ENCODE measurements around the gene MCTP1. TPM values are rescaled to one million over a fixed set of nuclear protein-coding genes. Genes with fewer than 3 reads are reported as not detected.

Gene MCTP1
- total and polyA plus RNA-seq, 10 of the 15 experiments (the other 5 are each of a cell fraction or from before 2014, with no cell fraction given) = 12.6 to 45.9 (median 18.8) TPM

- RAD21 ChIA-PET (ENCODE audit: unreplicated experiment) = no interaction called here
- Histone ChIP-seq H3K4me3 (no peak overlapping the region), H4K20me1 (ENCODE audit: control insufficient read depth, insufficient read depth) (no peaks in the 10 kb centered on the region), H2AFZ (ENCODE audit: control insufficient read depth, low read depth, low read length) (no peak overlapping the region), H3K79me2 (ENCODE audit: control insufficient read depth, insufficient read depth, low read length) (no peaks in the 10 kb centered on the region), H3K4me2 (ENCODE audit: control insufficient read depth, insufficient read depth) (no peak overlapping the region), H3K27ac (ENCODE audit: control insufficient read depth, insufficient read depth) (no peak overlapping the region), H3K9ac (ENCODE audit: control insufficient read depth, insufficient read depth, low read length) (no peak overlapping the region), H3K9me3 (replicated peaks; ENCODE audit: control insufficient read depth, insufficient read depth, low read length) (no peaks in the 10 kb centered on the region), H3K27me3 (replicated peaks in 1 of 2; ENCODE audit: control insufficient read depth in 2 of 2, insufficient read depth in 2 of 2, low read length in 1 of 2) (no peaks in the 10 kb centered on the region), H3K36me3 (ENCODE audit: control insufficient read depth in 2 of 2, insufficient read depth in 2 of 2, low read length in 1 of 2) (no peaks in the 10 kb centered on the region; a peak in 2 of 4 replicates), H3K4me1 (ENCODE audit: control insufficient read depth, insufficient read depth, low read length) (no peaks in the 10 kb centered on the region)
- in situ Hi-C loops (cut with MboI) = no loop called here
- intact Hi-C loops (cut with micrococcal nuclease; ENCODE audit: unreplicated experiment) = no loop called here
- BruUV-seq (replicated peaks) = no TSS peak
- FAIRE-seq (peak; percentile 49), DNase-seq (ENCODE audit: low read depth, low spot score) (no peak), ATAC-seq (no peak)
- TF ChIP-seq CREM (IDR thresholded peaks at IDR 0.05; ENCODE audit: low read depth) (no peak), RELB (IDR thresholded peaks at IDR 0.05; ENCODE audit: low read depth) (no peak), ATF7 (IDR thresholded peaks at IDR 0.05; ENCODE audit: low read depth) (no peak), STAT1 (conservative IDR thresholded peaks at IDR 0.05) (no peak), RFX5 (IDR thresholded peaks at IDR 0.05; ENCODE audit: low read depth, low read length) (no peak), SMAD5 (IDR thresholded peaks at IDR 0.05; ENCODE audit: low read depth) (no peak)
- TF ChIP-seq, protein P1, sequence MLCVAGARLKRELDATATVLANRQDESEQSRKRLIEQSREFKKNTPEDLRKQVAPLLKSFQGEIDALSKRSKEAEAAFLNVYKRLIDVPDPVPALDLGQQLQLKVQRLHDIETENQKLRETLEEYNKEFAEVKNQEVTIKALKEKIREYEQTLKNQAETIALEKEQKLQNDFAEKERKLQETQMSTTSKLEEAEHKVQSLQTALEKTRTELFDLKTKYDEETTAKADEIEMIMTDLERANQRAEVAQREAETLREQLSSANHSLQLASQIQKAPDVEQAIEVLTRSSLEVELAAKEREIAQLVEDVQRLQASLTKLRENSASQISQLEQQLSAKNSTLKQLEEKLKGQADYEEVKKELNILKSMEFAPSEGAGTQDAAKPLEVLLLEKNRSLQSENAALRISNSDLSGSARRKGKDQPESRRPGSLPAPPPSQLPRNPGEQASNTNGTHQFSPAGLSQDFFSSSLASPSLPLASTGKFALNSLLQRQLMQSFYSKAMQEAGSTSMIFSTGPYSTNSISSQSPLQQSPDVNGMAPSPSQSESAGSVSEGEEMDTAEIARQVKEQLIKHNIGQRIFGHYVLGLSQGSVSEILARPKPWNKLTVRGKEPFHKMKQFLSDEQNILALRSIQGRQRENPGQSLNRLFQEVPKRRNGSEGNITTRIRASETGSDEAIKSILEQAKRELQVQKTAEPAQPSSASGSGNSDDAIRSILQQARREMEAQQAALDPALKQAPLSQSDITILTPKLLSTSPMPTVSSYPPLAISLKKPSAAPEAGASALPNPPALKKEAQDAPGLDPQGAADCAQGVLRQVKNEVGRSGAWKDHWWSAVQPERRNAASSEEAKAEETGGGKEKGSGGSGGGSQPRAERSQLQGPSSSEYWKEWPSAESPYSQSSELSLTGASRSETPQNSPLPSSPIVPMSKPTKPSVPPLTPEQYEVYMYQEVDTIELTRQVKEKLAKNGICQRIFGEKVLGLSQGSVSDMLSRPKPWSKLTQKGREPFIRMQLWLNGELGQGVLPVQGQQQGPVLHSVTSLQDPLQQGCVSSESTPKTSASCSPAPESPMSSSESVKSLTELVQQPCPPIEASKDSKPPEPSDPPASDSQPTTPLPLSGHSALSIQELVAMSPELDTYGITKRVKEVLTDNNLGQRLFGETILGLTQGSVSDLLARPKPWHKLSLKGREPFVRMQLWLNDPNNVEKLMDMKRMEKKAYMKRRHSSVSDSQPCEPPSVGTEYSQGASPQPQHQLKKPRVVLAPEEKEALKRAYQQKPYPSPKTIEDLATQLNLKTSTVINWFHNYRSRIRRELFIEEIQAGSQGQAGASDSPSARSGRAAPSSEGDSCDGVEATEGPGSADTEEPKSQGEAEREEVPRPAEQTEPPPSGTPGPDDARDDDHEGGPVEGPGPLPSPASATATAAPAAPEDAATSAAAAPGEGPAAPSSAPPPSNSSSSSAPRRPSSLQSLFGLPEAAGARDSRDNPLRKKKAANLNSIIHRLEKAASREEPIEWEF (IDR thresholded peaks at IDR 0.05; ENCODE audit: insufficient replicate concordance, low read depth, low read length) = no peak
- TF ChIP-seq, protein P2, sequence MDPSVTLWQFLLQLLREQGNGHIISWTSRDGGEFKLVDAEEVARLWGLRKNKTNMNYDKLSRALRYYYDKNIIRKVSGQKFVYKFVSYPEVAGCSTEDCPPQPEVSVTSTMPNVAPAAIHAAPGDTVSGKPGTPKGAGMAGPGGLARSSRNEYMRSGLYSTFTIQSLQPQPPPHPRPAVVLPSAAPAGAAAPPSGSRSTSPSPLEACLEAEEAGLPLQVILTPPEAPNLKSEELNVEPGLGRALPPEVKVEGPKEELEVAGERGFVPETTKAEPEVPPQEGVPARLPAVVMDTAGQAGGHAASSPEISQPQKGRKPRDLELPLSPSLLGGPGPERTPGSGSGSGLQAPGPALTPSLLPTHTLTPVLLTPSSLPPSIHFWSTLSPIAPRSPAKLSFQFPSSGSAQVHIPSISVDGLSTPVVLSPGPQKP (IDR thresholded peaks at IDR 0.05; ENCODE audit: low read depth, low read length) = no peak
- 100% methylated on average over 1 of the region's 1 CpG for WGBS (ENCODE audit: insufficient coverage, insufficient replicate concordance, low lambda C conversion rate, missing lambda C conversion rate)
- POLR2A ChIA-PET = no interaction called here
- SMC1A ChIA-PET (ENCODE audit: uncharacterized antibody, unreplicated experiment) = no interaction called here
- CTCF ChIA-PET = no interaction called here
Observed at GRCh38 chr5:94670726-94671125, 614.2 kb downstream of the MCTP1 start.

Data from GM12878 (cell line).